GM10847 (cell line): ENCODE measurements around the gene AGXT2.

Experiments used
- POLR2A ChIP-seq: IDR thresholded peaks from 2 replicates; pipeline ENCODE4 v1.6.1; 2011; ENCODE audit not compliant: insufficient read length; ENCODE audit errors: extremely low read depth

The AGXT2 gene

DNA sequence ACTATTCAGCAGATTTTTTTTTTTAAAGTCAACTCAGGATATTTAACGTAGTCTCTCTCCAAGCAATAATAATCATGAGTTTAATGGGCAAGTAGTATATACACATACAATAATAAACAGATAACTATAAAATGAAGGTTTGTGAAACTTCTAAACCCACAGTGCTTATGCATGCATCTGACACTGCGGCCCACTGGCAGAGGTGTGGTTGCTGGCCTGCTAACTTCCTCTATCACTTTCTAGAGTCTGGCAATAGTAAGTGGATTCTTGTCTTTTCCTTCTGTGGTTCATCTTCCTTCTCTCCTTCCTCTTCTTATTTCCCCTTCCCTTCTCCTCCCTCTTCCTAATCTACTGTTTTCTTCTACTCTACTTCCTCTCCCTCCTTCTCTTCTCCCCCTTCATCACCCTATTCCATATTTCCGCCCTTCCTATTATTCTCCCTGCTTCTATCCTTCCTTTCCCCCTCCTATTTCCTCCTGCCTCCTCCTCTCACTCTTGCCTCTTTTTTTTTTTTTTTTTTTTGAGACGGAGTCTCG lies 18.6 kb upstream of the AGXT2 start:
- no peak for TF ChIP-seq POLR2A

DNA sequence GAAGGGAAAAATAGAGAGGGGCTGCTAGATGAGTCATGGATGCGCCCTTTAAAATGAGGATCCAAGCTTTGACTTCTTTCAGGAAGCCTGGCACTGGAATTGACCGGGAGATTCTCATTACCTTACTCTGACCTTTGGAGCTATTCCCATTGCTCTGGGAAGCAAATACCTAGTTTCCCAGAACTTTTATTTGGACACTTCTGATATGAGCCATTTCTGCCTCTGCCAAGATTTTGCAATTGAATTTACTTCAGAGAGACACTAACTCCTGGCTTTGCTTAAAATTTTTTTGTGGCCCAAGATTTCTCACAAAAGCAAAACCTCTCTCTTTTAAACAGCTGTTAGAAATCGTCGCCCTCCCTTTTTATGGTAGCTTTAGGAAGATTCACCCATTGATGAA lies 15.7 kb upstream of the AGXT2 start:
- TF ChIP-seq POLR2A = no peak

DNA sequence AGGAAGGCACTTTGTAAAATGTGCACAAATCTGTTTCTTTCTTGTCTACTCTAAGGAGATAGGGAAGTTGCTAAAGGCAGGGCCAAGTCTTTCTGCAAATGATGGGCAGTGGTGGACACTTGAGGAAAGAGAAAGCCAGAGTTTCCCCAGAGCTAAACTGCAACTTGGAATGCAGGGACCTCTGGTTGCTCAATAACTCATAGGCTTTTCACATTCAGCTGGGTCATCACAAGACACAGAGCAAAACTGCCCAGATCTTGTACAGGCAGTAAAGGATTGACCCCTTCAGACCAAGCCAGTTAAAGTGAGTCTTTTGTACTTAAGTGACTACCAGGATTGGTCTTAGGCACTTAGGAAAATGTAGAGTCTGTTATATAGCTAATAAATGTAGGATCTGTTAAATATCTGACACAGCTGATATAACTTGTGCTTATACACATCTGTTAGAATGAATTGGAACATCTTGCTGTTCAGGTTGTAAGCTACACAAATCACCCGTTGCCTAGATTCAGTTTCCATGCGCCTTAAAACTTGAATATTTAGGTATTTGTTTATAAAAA lies 13.5 kb upstream of the AGXT2 start:
- no peak for TF ChIP-seq POLR2A

DNA sequence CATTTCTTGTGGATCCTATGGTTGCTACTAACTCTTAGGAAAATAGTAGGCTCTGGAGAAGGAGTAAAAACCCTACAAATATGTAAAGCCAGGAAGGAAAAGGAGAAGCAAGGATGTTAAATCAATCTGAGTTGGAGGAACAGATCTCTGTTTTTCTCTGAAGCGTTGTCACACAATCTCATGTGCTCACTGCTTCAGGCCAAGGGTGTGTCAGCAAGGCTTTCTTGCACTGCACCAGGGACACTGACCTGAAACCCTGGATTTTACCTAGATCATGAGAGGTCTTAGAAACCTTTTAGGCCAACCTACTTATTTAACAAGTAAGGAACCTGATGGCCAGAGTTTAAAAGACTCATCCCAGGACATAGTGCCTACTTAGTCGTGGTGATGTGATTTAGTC lies 12.5 kb upstream of the AGXT2 start:
- no peak for TF ChIP-seq POLR2A

DNA sequence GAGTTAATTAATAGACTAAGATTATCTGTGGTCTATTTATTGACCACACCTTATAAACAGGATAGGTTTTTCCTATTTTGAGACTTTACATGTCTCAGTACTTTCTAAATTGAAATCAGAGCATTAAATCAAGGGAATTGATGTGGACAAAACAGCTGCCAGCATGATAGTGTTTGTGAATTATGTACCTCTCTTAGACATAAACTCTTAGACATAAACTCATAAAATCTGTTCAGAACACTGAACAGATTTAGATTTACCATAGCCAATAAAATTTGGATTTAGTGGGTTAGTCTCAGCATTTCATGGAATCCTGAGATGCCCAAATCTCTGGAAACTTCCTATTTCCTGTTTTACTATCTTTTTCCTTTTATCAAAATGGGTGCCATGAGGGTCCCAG lies 11.5 kb upstream of the AGXT2 start:
- no peak for TF ChIP-seq POLR2A

DNA sequence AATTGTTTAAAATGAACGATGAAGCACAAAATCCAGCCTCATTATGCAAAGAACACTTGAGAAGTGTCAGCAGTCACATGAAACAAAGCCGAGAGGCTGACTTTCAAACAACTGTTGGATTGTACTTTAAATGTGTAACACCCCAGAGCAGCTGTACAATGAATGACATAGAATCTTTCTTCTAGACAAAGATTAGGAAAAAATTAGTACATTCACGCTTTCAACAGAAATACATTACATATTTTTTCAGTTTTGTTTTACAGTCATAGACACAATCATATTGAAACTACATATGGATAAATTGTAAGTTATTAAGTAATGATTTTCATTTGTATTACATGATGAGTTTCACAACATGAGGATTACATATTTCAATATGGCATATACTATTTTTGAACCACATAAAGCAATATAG lies 10.6 kb upstream of the AGXT2 start:
- TF ChIP-seq POLR2A = no peak

DNA sequence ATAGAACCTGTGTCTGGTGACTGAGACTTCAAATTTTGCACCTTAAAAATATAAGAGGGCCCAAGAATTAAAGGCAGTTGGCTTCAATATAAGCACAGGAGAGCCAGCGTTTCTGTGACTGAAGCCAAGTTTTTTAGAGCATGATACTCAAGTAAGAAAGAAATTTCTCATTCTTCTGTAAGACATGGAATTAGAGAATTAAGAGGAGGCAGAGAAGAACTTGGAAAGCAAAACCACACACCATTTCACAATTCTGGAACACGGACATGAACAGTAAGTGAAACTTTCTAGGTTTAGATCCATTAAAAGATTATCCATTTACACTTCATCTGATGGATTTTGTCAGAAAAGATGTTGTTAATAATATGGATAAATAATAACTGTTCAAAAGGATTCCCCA lies 8.9 kb upstream of the AGXT2 start:
- TF ChIP-seq POLR2A = no peak

DNA sequence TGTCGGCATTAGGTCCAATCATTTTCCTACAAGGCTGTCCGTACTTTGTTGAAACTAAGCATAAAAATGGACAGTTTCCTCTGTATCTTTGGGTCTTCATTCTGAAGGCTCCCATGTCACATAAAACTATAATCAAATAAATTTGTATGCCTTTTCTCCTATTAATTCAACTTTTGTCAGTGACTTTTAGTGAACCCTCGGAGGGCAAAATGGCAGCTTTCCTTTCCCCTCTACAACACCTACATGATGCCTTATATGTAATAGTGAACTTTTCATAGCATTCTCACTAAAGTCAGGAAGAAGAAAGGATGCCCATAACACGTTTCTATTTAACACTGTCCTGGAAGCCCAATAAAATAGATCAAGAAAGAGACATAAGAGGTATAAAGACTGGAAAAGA lies 5.1 kb upstream of the AGXT2 start:
- no peak for TF ChIP-seq POLR2A

DNA sequence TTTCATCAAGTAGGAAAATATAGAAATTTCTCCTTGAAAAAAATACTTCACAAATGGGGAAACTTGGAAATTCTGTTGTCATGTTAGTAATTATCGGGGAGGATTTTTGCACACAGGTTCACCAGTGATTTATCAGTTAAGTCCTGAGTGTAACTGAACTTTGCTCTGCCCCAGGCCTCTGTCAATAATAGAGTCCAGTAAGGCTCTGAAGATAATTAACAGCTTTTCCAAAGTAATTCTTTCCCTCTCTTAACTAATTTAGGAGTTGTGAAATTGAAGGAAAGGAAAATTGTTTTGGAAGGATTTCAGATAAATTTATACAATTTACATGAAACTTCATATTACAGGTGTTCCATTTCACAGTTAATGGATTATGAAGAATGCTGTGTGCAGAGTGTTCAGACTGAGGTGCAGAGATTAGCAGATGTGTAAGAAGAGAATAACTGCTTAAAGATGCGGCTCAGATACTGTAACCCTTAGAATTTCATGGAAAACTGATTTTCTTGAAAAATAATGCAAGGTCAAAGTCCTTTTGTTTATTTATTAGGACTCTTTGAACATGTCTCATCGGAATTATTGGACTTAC lies 2.9 kb upstream of the AGXT2 start:
- no peak for TF ChIP-seq POLR2A

DNA sequence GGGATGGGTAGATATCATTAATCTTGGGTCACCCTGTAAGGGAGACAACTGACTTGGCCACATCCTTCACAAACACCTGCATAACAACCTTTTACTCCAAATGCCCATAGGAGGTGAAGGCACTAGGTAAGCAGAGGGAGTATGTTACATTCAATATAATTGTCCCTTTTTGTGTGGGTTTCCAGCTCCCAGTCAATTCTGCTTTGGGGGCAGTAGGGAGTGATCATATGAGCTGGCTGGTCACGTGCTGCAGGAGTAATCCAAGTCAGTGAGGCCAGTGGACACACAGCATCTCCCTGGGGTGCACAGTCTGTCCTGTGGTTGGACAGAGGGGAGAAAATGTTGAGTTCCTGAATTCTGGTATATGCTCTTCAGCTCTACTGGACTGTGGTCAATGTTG lies 1.2 kb upstream of the AGXT2 start:
- TF ChIP-seq POLR2A = no peak

DNA sequence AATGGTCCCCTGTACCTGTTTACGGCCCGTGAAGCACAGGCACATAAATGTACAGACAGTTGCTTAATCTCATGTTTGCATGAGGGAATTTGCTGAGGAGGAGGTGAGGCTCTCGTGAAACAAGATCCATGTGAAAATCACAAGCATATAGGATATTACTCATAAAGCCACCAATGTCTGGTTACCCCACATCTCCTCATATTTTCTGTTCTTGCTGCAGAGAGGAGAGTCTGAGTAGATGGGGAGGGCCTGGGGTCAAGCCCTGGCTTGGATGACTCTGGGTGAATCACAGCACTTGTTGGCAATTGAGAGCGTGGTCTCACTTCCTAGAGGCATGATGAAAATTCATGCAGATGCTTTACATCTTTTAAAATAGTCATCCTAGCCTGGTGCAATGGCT lies 975 bp downstream of the AGXT2 start:
- TF ChIP-seq POLR2A = no peak

DNA sequence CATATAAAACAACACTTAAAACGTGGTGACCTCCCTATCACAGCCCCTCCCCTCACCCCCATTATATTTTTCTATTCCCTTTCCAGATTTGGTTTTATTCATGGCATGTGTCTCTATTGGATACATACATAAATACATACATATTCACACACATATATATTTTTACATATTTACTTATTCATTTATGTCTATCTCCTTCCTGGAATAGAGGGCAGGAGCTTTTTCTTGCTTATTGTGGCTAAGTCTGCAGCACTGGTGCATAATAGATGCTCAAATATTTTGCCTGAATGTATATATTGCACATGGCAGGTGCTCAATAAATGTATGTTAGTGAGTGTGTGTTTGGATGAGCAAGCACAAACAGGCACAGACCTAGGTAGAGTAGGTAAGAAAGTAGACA lies 2.5 kb downstream of the AGXT2 start:
- TF ChIP-seq POLR2A = no peak

DNA sequence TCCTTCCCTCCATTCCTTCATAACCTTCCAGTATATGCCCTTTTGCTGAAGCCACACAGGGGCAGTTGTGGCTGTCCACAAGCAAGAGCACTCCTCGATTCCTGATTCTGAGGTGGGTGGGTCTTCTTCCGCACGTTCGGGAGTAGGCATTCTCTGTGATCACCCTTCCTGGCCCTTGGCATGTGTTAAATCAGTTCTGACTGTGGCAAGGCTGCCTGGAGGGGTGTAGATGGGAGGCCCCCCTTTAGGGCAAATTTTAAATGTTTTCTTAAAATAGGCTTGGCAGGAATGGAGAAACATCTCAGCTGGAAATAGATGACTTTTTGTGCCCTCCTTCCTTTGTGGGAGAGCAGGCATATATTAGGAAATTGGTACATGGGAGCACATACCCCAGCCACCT lies 3.1 kb downstream of the AGXT2 start:
- no peak for TF ChIP-seq POLR2A

DNA sequence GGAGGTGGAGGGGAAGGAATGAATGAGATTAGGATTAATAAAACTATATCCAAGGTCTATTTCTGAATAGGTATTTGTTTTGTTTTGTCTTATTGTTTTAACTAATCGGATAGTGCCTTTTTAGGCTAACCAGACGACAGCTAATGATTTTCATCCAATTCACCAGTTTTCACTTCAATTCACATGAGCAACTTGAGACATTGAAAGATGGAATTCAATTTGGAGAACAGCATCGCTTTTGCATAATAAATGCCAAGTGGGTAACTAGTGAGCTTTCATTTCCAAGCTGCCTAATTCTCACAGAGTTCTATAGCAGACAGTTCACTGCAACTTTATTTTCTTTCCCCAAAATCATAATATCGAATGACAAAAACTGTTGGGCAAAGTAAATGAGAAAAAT lies 5.0 kb downstream of the AGXT2 start:
- no peak for TF ChIP-seq POLR2A

DNA sequence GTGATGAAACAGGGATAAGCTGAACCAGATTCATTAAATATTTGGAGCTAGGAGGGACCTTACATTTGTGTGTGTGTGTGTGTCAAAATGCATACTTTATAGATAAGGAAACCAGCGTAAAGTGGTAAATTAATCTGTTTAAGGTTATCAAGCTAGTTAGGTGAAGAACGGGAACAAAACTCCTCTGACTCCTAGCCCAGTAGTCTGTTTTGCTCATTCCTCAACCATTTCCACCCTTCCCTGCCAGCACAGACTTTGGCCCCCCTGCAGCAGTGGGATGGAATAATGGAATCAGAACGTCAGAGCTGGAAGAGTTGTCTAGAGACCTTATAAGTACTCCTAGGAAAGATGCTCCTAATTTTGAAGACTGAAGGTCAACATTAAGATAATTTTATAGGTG lies 6.5 kb downstream of the AGXT2 start:
- no peak for TF ChIP-seq POLR2A

DNA sequence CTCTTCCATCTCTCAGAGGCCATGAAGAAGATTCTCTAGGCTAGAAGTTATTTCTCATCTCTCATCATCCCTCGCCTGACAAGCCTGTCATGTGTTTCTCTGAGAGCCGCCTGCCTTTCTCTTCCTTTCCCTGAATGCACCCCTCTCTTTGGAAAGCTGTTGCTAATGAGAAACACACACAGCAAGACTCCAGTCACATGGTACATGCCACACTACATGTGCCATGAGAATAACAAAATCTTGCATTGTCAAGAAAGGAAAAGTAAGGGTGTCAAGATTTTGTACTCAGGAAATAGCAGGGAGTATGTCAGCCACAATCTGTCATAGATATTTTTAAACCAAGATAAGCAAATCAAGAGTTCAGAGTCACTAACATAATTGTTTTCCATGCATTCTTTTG lies 8.9 kb downstream of the AGXT2 start:
- no peak for TF ChIP-seq POLR2A

DNA sequence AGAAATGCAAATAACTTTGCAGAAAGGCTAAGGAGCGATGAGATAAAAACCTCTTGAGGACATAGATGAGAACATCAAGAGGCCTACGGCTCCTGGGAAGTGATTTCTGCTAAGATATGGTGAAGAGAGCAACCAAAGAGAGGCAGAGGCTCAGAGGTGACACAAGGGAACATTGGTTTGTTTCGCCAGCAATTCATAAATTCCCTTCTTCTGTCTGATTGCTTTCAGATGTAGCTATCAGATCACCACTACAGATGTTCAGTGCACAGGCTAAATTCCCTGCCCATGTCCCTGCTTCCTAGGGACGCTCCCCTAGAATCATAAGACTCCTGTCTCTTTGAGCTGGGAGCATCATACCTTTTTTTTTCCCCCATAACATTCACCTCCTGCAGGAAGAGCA lies 11.2 kb downstream of the AGXT2 start:
- TF ChIP-seq POLR2A = no peak

DNA sequence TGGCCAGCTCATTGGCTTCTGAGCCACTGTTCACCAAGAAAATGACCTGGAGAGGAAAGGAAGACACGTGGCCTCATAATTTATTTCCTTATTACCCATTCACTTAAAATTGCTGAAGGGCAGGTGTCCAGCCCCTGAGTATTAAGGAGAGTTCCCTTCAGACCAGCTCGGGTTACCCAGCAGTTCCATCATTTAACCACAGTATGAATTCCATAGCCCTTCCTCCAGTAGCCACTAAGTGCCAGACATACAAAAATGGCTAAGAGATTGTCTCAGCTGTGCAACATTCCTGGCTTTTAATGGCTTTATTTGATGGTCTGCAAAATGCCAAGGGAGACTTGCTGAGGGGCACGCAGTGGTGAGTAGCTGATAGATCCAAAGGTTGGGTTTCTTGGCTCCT lies 12.5 kb downstream of the AGXT2 start:
- no peak for TF ChIP-seq POLR2A

DNA sequence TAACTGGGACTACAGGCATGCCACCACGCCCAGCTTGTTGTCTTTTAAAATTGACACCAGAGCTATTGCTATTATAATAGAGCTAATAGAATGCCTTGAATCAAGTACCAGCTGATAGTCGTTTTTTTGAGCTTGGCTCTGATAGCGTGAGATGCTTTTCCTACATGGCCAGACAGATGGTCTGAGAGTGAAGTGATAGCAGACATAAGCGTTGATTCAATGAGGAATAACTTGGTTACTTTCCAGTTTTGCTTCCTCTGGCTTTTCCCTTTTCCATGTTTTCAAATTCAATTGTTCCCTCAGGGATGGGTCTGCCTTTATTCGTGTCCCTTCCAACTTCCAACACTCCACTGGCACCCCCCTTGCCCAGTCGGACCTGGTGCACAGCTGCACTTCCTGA lies 15.4 kb downstream of the AGXT2 start:
- TF ChIP-seq POLR2A = no peak
